WTC11 (cell line): ENCODE data around the gene UMOD. TPM values are rescaled to one million over a fixed set of nuclear protein-coding genes. Genes with fewer than 3 reads are reported as not detected.

Source experiments
- ATAC-seq: fragments of 200-7000 bp; cut with Tn5 transposase; 2 replicates; pipeline ENCODE4 v1.10.0; 2021; ENCODE audit warnings: mild to moderate bottlenecking, moderate library complexity
- CTCF ChIA-PET: fragments of 300-600 bp; sonication (Branson Sonifier 250); formaldehyde crosslinking; loops from one replicate; lab custom pipeline; 2021; ENCODE audit warnings: antibody characterized with exemption; lab: Charles Lee
- POLR2A ChIA-PET: fragments of 350-600 bp; sonication (Branson Sonifier 250); formaldehyde crosslinking; loops from one replicate; lab custom pipeline; 2021; ENCODE audit warnings: antibody characterized with exemption; lab: Charles Lee
- DNase-seq: peaks from one replicate; pipeline ENCODE4 v3.0.0; 2021; ENCODE audit warnings: low spot score
- H3K27ac Mint-ChIP-seq: 2 replicates; pipeline ENCODE4 v1.8.0; 2021; ENCODE audit warnings: mixed read lengths
- H3K27me3 Mint-ChIP-seq: 2 replicates; pipeline ENCODE4 v1.8.0; 2021; ENCODE audit warnings: low read depth, mild to moderate bottlenecking, moderate library complexity, mixed read lengths
- H3K36me3 Mint-ChIP-seq: 2 replicates; pipeline ENCODE4 v1.8.0; 2021; ENCODE audit warnings: mixed read lengths
- H3K4me1 Mint-ChIP-seq: 2 replicates; pipeline ENCODE4 v1.8.0; 2022; ENCODE audit warnings: mixed read lengths
- H3K4me3 Mint-ChIP-seq: 2 replicates; pipeline ENCODE4 v1.8.0; 2021; ENCODE audit warnings: mild to moderate bottlenecking, moderate library complexity, mixed read lengths
- H3K9me3 Mint-ChIP-seq: 2 replicates; pipeline ENCODE4 v1.8.0; 2021; ENCODE audit warnings: mixed read lengths
- ATF1 ChIP-seq: sonication (generic); formaldehyde crosslinking; IDR thresholded peaks from 2 replicates; pipeline ENCODE4 v1.8.1; 2023; ENCODE audit warnings: mild to moderate bottlenecking, moderate library complexity, missing genetic modification reagents
- CBFB ChIP-seq: sonication (generic); formaldehyde crosslinking; IDR thresholded peaks from 2 replicates; pipeline ENCODE4 v1.8.1; 2022; ENCODE audit warnings: mild to moderate bottlenecking, low read depth, missing genetic modification reagents
- ELF4 ChIP-seq: sonication (generic); formaldehyde crosslinking; IDR thresholded peaks from 2 replicates; pipeline ENCODE4 v1.8.1; 2022; ENCODE audit warnings: low read depth, mild to moderate bottlenecking, moderate library complexity, missing genetic modification reagents
- ETV6 ChIP-seq: sonication (generic); formaldehyde crosslinking; IDR thresholded peaks from 2 replicates; pipeline ENCODE4 v1.8.1; 2022; ENCODE audit warnings: mild to moderate bottlenecking, missing genetic modification reagents
- FOXJ3 ChIP-seq: sonication (generic); formaldehyde crosslinking; IDR thresholded peaks from 2 replicates; pipeline ENCODE4 v1.9.0; 2021; ENCODE audit warnings: missing genetic modification reagents, mild to moderate bottlenecking, borderline replicate concordance
- GABPB1 ChIP-seq: sonication (generic); formaldehyde crosslinking; IDR thresholded peaks from 2 replicates; pipeline ENCODE4 v1.8.1; 2023; ENCODE audit warnings: mild to moderate bottlenecking, missing genetic modification reagents
- NFYB ChIP-seq: sonication (generic); formaldehyde crosslinking; conservative IDR thresholded peaks from 2 replicates; pipeline ENCODE4 v1.8.0; 2022; ENCODE audit warnings: low read depth, missing genetic modification reagents
- NR2C2 ChIP-seq: sonication (generic); formaldehyde crosslinking; IDR thresholded peaks from 2 replicates; pipeline ENCODE4 v1.8.0; 2022; ENCODE audit warnings: mild to moderate bottlenecking, missing genetic modification reagents
- RELA ChIP-seq: sonication (generic); formaldehyde crosslinking; IDR thresholded peaks from 2 replicates; pipeline ENCODE4 v1.8.1; 2022; ENCODE audit warnings: missing genetic modification reagents, mild to moderate bottlenecking, borderline replicate concordance
- SMAD3 ChIP-seq: sonication (generic); formaldehyde crosslinking; IDR thresholded peaks from 2 replicates; pipeline ENCODE4 v1.8.0; 2022; ENCODE audit warnings: missing genetic modification reagents, mild to moderate bottlenecking, borderline replicate concordance
- TEAD4 ChIP-seq: sonication (generic); formaldehyde crosslinking; IDR thresholded peaks from 2 replicates; pipeline ENCODE4 v1.8.0; 2022; ENCODE audit warnings: mild to moderate bottlenecking, missing genetic modification reagents
- TP53 ChIP-seq: sonication (generic); formaldehyde crosslinking; IDR thresholded peaks from 2 replicates; pipeline ENCODE4 v1.8.1; 2023; ENCODE audit warnings: mild to moderate bottlenecking, missing genetic modification reagents
- ZNF121 ChIP-seq: sonication (generic); formaldehyde crosslinking; IDR thresholded peaks from 2 replicates; pipeline ENCODE4 v1.8.0; 2023; ENCODE audit warnings: missing genetic modification reagents
- ZNF232 ChIP-seq: sonication (generic); formaldehyde crosslinking; IDR thresholded peaks from 2 replicates; pipeline ENCODE4 v1.8.0; 2022; ENCODE audit warnings: mild to moderate bottlenecking, missing genetic modification reagents
- ZNF263 ChIP-seq: sonication (generic); formaldehyde crosslinking; IDR thresholded peaks from 2 replicates; pipeline ENCODE4 v1.8.1; 2022; ENCODE audit warnings: low read depth, mild to moderate bottlenecking, moderate library complexity, missing genetic modification reagents
- ZNF396 ChIP-seq: fragments of 250-450 bp; sonication (Bioruptor Pico); IDR thresholded peaks from 2 replicates; pipeline ENCODE4 v1.8.0; 2021; ENCODE audit warnings: mild to moderate bottlenecking, moderate library complexity, borderline replicate concordance
- total RNA-seq: library from RNA; stranded (reverse); gene quantifications from 3 replicates; pipeline ENCODE4 v1.2.3, GENCODE V29; 2021
- TF ChIP-seq, protein P1 (sequence below): sonication (generic); formaldehyde crosslinking; IDR thresholded peaks from 2 replicates; pipeline ENCODE4 v1.8.1; 2022; ENCODE audit warnings: low read depth, missing genetic modification reagents, borderline replicate concordance
- TF ChIP-seq, protein P2 (sequence below): fragments of 250-450 bp; sonication (Bioruptor Pico); IDR thresholded peaks from 2 replicates; pipeline ENCODE4 v1.9.0; 2021; ENCODE audit warnings: moderate library complexity, mild to moderate bottlenecking, inconsistent platforms, borderline replicate concordance
- TF ChIP-seq, protein P3 (sequence below): sonication (generic); formaldehyde crosslinking; IDR thresholded peaks from 2 replicates; pipeline ENCODE4 v1.8.0; 2022; ENCODE audit warnings: mild to moderate bottlenecking, missing genetic modification reagents
- TF ChIP-seq, protein P4 (sequence below): sonication (generic); formaldehyde crosslinking; IDR thresholded peaks from 2 replicates; pipeline ENCODE4 v1.8.0; 2023; ENCODE audit warnings: missing genetic modification reagents
- TF ChIP-seq, protein P5 (sequence below): sonication (generic); formaldehyde crosslinking; conservative IDR thresholded peaks from 2 replicates; pipeline ENCODE4 v1.8.1; 2022; ENCODE audit warnings: mild to moderate bottlenecking, missing genetic modification reagents
- TF ChIP-seq, protein P6 (sequence below): fragments of 250-450 bp; sonication (Bioruptor Pico); IDR thresholded peaks from 2 replicates; pipeline ENCODE4 v1.9.0; 2021; ENCODE audit warnings: mild to moderate bottlenecking
- TF ChIP-seq, protein P7 (sequence below): sonication (generic); formaldehyde crosslinking; conservative IDR thresholded peaks from 2 replicates; pipeline ENCODE4 v1.8.1; 2023; ENCODE audit warnings: mild to moderate bottlenecking, low read depth, missing genetic modification reagents, moderate library complexity

UMOD gene
- total RNA-seq, 1 experiment from 2014 or later = not detected

DNA sequence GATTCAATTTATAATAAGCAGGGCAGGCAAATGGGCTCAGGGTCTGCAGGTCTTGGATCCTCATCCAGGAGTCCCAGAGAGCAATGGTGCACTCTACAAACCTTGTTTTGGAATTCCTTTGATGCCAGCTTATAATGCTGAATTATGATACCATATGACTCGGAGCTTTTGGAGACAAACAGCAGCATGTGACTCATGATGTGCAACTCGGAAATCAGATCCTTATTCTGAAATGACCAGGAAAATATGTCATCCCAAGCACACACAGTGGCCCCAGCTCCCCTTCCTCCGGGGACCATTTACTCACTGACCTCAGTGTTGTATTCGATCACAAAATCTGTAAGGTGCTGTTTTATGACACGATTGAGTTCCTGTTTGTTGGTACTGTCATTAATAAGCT lies 20.2 kb upstream of the UMOD start:
- CTCF ChIA-PET = interaction anchor here (1.6 to 3.0 kb wide), 3 partner anchors 11 to 465 kb away, joined by 5 to 17 read pairs (median 8); no protein-coding TSS in a partner anchor
- DNase-seq (no peak), ATAC-seq (no peak)
- no peak overlapping the region for H3K27ac Mint-ChIP-seq
- H3K4me3 Mint-ChIP-seq = no peak overlapping the region
- POLR2A ChIA-PET = no interaction called here
- no peaks in the 10 kb centered on the region for H3K9me3 Mint-ChIP-seq
- no peaks in the 10 kb centered on the region for H3K27me3 Mint-ChIP-seq
- TF ChIP-seq NR2C2 (CRISPR knock-in tag) (no peak), GABPB1 (no peak), RELA (no peak), ELF4 (CRISPR knock-in tag) (no peak), ZNF263 (CRISPR knock-in tag) (no peak), TEAD4 (no peak)
- TF ChIP-seq, protein P1, sequence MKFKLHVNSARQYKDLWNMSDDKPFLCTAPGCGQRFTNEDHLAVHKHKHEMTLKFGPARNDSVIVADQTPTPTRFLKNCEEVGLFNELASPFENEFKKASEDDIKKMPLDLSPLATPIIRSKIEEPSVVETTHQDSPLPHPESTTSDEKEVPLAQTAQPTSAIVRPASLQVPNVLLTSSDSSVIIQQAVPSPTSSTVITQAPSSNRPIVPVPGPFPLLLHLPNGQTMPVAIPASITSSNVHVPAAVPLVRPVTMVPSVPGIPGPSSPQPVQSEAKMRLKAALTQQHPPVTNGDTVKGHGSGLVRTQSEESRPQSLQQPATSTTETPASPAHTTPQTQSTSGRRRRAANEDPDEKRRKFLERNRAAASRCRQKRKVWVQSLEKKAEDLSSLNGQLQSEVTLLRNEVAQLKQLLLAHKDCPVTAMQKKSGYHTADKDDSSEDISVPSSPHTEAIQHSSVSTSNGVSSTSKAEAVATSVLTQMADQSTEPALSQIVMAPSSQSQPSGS (CRISPR knock-in tag) = no peak
- H3K4me1 Mint-ChIP-seq = no peaks in the 10 kb centered on the region
- no peaks in the 10 kb centered on the region for H3K36me3 Mint-ChIP-seq

DNA sequence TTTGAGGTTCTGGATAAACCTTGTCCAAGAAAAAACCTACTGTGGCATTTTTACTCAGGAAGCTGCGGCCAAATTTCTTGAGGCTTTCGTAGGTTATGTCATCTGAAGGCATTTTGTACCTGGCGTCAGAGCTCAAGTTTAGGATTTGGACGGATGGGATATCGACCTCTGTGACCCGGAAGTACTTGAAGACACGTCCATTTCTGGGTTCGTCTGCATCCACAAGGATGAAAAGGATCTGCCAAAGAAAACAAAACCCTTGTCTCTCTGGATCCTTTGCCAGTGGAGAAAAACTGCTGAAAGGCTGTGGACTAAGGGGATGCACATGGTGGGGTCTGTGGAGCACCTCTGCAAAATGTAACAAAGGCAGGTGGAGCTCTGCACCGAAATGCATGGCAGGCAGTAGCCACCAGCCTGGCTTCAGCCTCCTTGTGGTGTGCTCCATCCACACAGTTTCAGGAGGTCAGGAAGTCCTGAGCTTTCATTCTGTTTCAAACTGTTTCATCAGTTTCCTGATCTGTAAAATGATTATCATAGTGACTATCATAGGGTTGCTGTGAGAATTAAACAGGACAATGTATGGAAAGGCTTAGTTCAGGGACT lies 17.0 kb upstream of the UMOD start:
- ATAC-seq (no peak), DNase-seq (no peak)
- H3K9me3 Mint-ChIP-seq = no peaks in the 10 kb centered on the region
- H3K27ac Mint-ChIP-seq = no peak overlapping the region
- no peak overlapping the region for H3K4me3 Mint-ChIP-seq
- H3K4me1 Mint-ChIP-seq = no peaks in the 10 kb centered on the region
- TF ChIP-seq ETV6 = no peak
- TF ChIP-seq CBFB (CRISPR knock-in tag) = no peak
- TF ChIP-seq, protein P2, sequence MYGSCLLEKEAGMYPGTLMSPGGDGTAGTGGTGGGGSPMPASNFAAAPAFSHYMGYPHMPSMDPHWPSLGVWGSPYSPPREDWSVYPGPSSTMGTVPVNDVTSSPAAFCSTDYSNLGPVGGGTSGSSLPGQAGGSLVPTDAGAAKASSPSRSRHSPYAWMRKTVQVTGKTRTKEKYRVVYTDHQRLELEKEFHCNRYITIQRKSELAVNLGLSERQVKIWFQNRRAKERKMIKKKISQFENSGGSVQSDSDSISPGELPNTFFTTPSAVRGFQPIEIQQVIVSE (CRISPR knock-in tag) = no peak
- TF ChIP-seq ZNF232 (CRISPR knock-in tag) = no peak
- no peak for TF ChIP-seq ZNF121 (CRISPR knock-in tag)
- TF ChIP-seq, protein P3, sequence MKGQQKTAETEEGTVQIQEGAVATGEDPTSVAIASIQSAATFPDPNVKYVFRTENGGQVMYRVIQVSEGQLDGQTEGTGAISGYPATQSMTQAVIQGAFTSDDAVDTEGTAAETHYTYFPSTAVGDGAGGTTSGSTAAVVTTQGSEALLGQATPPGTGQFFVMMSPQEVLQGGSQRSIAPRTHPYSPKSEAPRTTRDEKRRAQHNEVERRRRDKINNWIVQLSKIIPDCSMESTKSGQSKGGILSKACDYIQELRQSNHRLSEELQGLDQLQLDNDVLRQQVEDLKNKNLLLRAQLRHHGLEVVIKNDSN = no peak
- TF ChIP-seq, protein P4, sequence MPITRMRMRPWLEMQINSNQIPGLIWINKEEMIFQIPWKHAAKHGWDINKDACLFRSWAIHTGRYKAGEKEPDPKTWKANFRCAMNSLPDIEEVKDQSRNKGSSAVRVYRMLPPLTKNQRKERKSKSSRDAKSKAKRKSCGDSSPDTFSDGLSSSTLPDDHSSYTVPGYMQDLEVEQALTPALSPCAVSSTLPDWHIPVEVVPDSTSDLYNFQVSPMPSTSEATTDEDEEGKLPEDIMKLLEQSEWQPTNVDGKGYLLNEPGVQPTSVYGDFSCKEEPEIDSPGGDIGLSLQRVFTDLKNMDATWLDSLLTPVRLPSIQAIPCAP (CRISPR knock-in tag) = no peak
- TF ChIP-seq, protein P5, sequence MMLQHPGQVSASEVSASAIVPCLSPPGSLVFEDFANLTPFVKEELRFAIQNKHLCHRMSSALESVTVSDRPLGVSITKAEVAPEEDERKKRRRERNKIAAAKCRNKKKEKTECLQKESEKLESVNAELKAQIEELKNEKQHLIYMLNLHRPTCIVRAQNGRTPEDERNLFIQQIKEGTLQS (CRISPR knock-in tag) = no peak
- TF ChIP-seq ZNF396 (CRISPR knock-in tag) = no peak
- no peak for TF ChIP-seq ATF1 (CRISPR knock-in tag)
- TF ChIP-seq NFYB (CRISPR knock-in tag) = no peak
- no peak for TF ChIP-seq SMAD3 (CRISPR knock-in tag)
- TF ChIP-seq TP53 (CRISPR knock-in tag) = no peak
- TF ChIP-seq, protein P6, sequence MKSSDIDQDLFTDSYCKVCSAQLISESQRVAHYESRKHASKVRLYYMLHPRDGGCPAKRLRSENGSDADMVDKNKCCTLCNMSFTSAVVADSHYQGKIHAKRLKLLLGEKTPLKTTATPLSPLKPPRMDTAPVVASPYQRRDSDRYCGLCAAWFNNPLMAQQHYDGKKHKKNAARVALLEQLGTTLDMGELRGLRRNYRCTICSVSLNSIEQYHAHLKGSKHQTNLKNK (CRISPR knock-in tag) = no peak
- TF ChIP-seq, protein P7, sequence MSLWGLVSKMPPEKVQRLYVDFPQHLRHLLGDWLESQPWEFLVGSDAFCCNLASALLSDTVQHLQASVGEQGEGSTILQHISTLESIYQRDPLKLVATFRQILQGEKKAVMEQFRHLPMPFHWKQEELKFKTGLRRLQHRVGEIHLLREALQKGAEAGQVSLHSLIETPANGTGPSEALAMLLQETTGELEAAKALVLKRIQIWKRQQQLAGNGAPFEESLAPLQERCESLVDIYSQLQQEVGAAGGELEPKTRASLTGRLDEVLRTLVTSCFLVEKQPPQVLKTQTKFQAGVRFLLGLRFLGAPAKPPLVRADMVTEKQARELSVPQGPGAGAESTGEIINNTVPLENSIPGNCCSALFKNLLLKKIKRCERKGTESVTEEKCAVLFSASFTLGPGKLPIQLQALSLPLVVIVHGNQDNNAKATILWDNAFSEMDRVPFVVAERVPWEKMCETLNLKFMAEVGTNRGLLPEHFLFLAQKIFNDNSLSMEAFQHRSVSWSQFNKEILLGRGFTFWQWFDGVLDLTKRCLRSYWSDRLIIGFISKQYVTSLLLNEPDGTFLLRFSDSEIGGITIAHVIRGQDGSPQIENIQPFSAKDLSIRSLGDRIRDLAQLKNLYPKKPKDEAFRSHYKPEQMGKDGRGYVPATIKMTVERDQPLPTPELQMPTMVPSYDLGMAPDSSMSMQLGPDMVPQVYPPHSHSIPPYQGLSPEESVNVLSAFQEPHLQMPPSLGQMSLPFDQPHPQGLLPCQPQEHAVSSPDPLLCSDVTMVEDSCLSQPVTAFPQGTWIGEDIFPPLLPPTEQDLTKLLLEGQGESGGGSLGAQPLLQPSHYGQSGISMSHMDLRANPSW (CRISPR knock-in tag) = no peak
- TF ChIP-seq FOXJ3 (CRISPR knock-in tag) = no peak
- CTCF ChIA-PET = interaction anchor here (0.7 to 1.8 kb wide), 4 partner anchors 8 to 16 kb away, joined by 3 to 6 read pairs (median 5); no protein-coding TSS in a partner anchor
- POLR2A ChIA-PET = no interaction called here
- no peaks in the 10 kb centered on the region for H3K36me3 Mint-ChIP-seq
- no peaks in the 10 kb centered on the region for H3K27me3 Mint-ChIP-seq
